IMR-90 (cell line): ENCODE data around the gene ADGRF3. TPM values are rescaled to one million over a fixed set of nuclear protein-coding genes. Genes with fewer than 3 reads are reported as not detected.

Experiments
- ATAC-seq: fragments of 200-7000 bp; cut with Tn5 transposase; 2 replicates; pipeline ENCODE4 v1.9.1; 2020; ENCODE audit warnings: low read depth, mild to moderate bottlenecking, moderate library complexity
- BruUV-seq: library from RNA; stranded (reverse); fragments of 400-500 nt; replicated peaks from 2 replicates; lab custom pipeline; 2021; lab: Mats Ljungman, UMichigan
- CTCF ChIA-PET: fragments of 300-600 bp; formaldehyde crosslinking; extraction: SDS; loops from one replicate; lab custom pipeline; 2021; ENCODE audit warnings: antibody characterized with exemption; lab: Yijun Ruan, JAX
- POLR2A ChIA-PET: fragments of 300-600 bp; sonication (Branson Sonifier 250); formaldehyde crosslinking; loops from one replicate; lab custom pipeline; 2022; ENCODE audit warnings: antibody characterized with exemption; ENCODE audit not compliant: unreplicated experiment; lab: Charles Lee
- DNase-seq: peaks from one replicate; pipeline ENCODE4 v3.0.0; 2013
- H2AFZ ChIP-seq: replicated peaks from 2 replicates; pipeline ENCODE3; 2013; ENCODE audit warnings: low read length, mild to moderate bottlenecking; ENCODE audit not compliant: poor library complexity
- H2AK5ac ChIP-seq: 2 replicates; pipeline ENCODE4 v1.6.1; 2013; ENCODE audit warnings: low read depth, low read length, inconsistent platforms
- H2AK9ac ChIP-seq: replicated peaks from 2 replicates; pipeline ENCODE3; 2013; ENCODE audit warnings: mild to moderate bottlenecking, low read depth, low read length, moderate library complexity; ENCODE audit not compliant: poor library complexity
- H2BK120ac ChIP-seq: 2 replicates; pipeline ENCODE4 v1.6.1; 2013; ENCODE audit warnings: low read depth, low read length, inconsistent platforms
- H2BK15ac ChIP-seq: 3 replicates; pipeline ENCODE4 v1.6.1; 2013; ENCODE audit warnings: low read depth, low read length, inconsistent platforms
- H2BK20ac ChIP-seq: 2 replicates; pipeline ENCODE4 v1.6.1; 2013; ENCODE audit warnings: low read depth, mild to moderate bottlenecking, inconsistent platforms, low read length, moderate library complexity
- H2BK5ac ChIP-seq: 2 replicates; pipeline ENCODE4 v1.6.1; 2013; ENCODE audit warnings: mild to moderate bottlenecking, low read depth, low read length, inconsistent platforms; ENCODE audit not compliant: poor library complexity, severe bottlenecking
- H3K14ac ChIP-seq: replicated peaks from 2 replicates; pipeline ENCODE4 v1.6.1; 2013; ENCODE audit warnings: low read depth, low read length, inconsistent platforms
- H3K18ac ChIP-seq: 2 replicates; pipeline ENCODE4 v1.6.1; 2013; ENCODE audit warnings: low read depth, low read length, control low read depth
- H3K23ac ChIP-seq: 2 replicates; pipeline ENCODE4 v1.6.1; 2013; ENCODE audit warnings: low read depth, low read length, inconsistent platforms
- H3K27ac ChIP-seq: 2 replicates; pipeline ENCODE4 v1.5.1; 2013; ENCODE audit warnings: mild to moderate bottlenecking, control low read depth, low read length; ENCODE audit not compliant: insufficient read depth
- H3K27me3 ChIP-seq: 2 replicates; pipeline ENCODE4 v1.6.1; 2013; ENCODE audit warnings: low read length; ENCODE audit not compliant: control insufficient read depth, insufficient read depth
- H3K36me3 ChIP-seq: 2 replicates; pipeline ENCODE4 v1.6.1; 2013; ENCODE audit warnings: low read length, mixed read lengths; ENCODE audit not compliant: control insufficient read depth, insufficient read depth
- H3K4ac ChIP-seq: 2 replicates; pipeline ENCODE4 v1.6.1; 2013; ENCODE audit warnings: low read depth, low read length, inconsistent platforms
- H3K4me1 ChIP-seq: 2 replicates; pipeline ENCODE4 v1.6.1; 2013; ENCODE audit warnings: low read length, mixed read lengths; ENCODE audit not compliant: control insufficient read depth, insufficient read depth
- H3K4me2 ChIP-seq: 2 replicates; pipeline ENCODE4 v1.6.1; 2013; ENCODE audit warnings: low read depth, mild to moderate bottlenecking, control low read depth, low read length, moderate library complexity
- H3K4me3 ChIP-seq: 2 replicates; pipeline ENCODE4 v1.5.1; 2013; ENCODE audit warnings: low read depth, mild to moderate bottlenecking, control low read depth, low read length, moderate library complexity; ENCODE audit not compliant: insufficient read depth
- H3K56ac ChIP-seq: 2 replicates; pipeline ENCODE4 v1.6.1; 2013; ENCODE audit warnings: low read length, inconsistent platforms; ENCODE audit not compliant: insufficient read depth; ENCODE audit errors: extremely low read depth
- H3K79me1 ChIP-seq, 2 experiments: 2 replicates each; pipeline ENCODE4 v1.6.1; 2013; ENCODE audit warnings: low read length in 2 of 2, inconsistent platforms in 1 of 2, low read depth in 1 of 2
- H3K9ac ChIP-seq: 2 replicates; pipeline ENCODE4 v1.6.1; 2013; ENCODE audit warnings: low read depth, low read length, control low read depth
- H3K9me1 ChIP-seq: 2 replicates; pipeline ENCODE4 v1.6.1; 2013; ENCODE audit warnings: low read length, inconsistent platforms; ENCODE audit not compliant: insufficient read depth
- H3K9me3 ChIP-seq: 2 replicates; pipeline ENCODE4 v1.6.1; 2013; ENCODE audit warnings: low read length; ENCODE audit not compliant: control insufficient read depth, insufficient read depth
- H4K20me1 ChIP-seq: 2 replicates; pipeline ENCODE4 v1.6.1; 2013; ENCODE audit warnings: low read length, inconsistent platforms; ENCODE audit not compliant: insufficient read depth
- H4K5ac ChIP-seq: 2 replicates; pipeline ENCODE4 v1.6.1; 2013; ENCODE audit warnings: mild to moderate bottlenecking, low read depth, low read length, control low read depth
- H4K8ac ChIP-seq, 2 experiments: 2 replicates each; pipeline ENCODE4 v1.6.1; 2013; ENCODE audit warnings: low read depth in 2 of 2, low read length in 2 of 2, control low read depth in 1 of 2, inconsistent platforms in 1 of 2
- H4K91ac ChIP-seq: 2 replicates; pipeline ENCODE4 v1.6.1; 2013; ENCODE audit warnings: low read depth, low read length, inconsistent platforms; ENCODE audit not compliant: insufficient read depth
- BHLHE40 ChIP-seq: fragments of 150-350 bp; IDR thresholded peaks from 2 replicates; pipeline ENCODE4 v1.6.1; 2016; ENCODE audit warnings: mild to moderate bottlenecking, low read depth, low read length
- FOS ChIP-seq: fragments of 150-350 bp; IDR thresholded peaks from 2 replicates; pipeline ENCODE4 v1.6.1; 2016; ENCODE audit warnings: low read depth, low read length
- MAFK ChIP-seq: IDR thresholded peaks from 2 replicates; pipeline ENCODE4 v1.6.1; 2012; ENCODE audit warnings: low read depth, low read length, improper control_type of control experiment
- MAZ ChIP-seq: IDR thresholded peaks from 2 replicates; pipeline ENCODE4 v1.6.1; 2012; ENCODE audit warnings: low read depth, mild to moderate bottlenecking, low read length, improper control_type of control experiment, moderate library complexity, borderline replicate concordance
- POLR2A ChIP-seq: IDR thresholded peaks from 2 replicates; pipeline ENCODE4 v1.6.1; 2012; ENCODE audit warnings: mild to moderate bottlenecking, low read depth, low read length
- RAD21 ChIP-seq: IDR thresholded peaks from 2 replicates; pipeline ENCODE4 v1.6.1; 2012; ENCODE audit warnings: low read length, improper control_type of control experiment
- RCOR1 ChIP-seq: IDR thresholded peaks from 2 replicates; pipeline ENCODE4 v1.6.1; 2012; ENCODE audit warnings: mild to moderate bottlenecking, low read length, improper control_type of control experiment; ENCODE audit not compliant: insufficient replicate concordance
- WGBS, 2 experiments: methylation state at CpG; one replicate each; pipeline versions ENCODE4 v1.1.5 to v1.1.7; 2013; ENCODE audit warnings: missing lambda C conversion rate in 2 of 2; ENCODE audit not compliant: insufficient read length in 1 of 2; ENCODE audit errors: extremely low coverage in 2 of 2; 5-methylcytosine and 5-hydroxymethylcytosine counted together
- dilution Hi-C: fragments of 300-500 bp; cut with HindIII; formaldehyde crosslinking; loops from one replicate; pipeline ENCODE4 v1.14.3; 2018; ENCODE audit warnings: low sequenced_read_pairs; ENCODE audit not compliant: unreplicated experiment
- in situ Hi-C: fragments of 300-500 bp; cut with MboI; formaldehyde crosslinking; loops from 3 replicates; pipeline ENCODE4 v1.14.3; 2019; ENCODE audit warnings: low sequenced_read_pairs, inconsistent platforms, mixed read lengths
- intact Hi-C: fragments of 100-400 bp; cut with micrococcal nuclease; formaldehyde crosslinking; loops from 2 replicates; pipeline ENCODE4 v1.10.0; 2022
- polyA plus RNA-seq, 3 experiments: library from polyadenylated mRNA; depleted of rRNA; stranded (reverse); fragments of >200 nt; gene quantifications; 2 replicates each; pipeline ENCODE4 v1.2.3, GENCODE V29; 2012; ENCODE audit warnings: low replicate concordance in 1 of 3
- total RNA-seq: library from RNA; depleted of rRNA; stranded (reverse); fragments of >200 nt; gene quantifications from 2 replicates; pipeline ENCODE4 v1.2.3, GENCODE V29; 2012
- TF ChIP-seq, protein P1 (sequence below): fragments of 150-350 bp; IDR thresholded peaks from 2 replicates; pipeline ENCODE4 v1.6.1; 2017; ENCODE audit warnings: mild to moderate bottlenecking, antibody characterized with exemption, low read length, low read depth
- TF ChIP-seq, protein P2 (sequence below): fragments of 150-350 bp; IDR thresholded peaks from 2 replicates; pipeline ENCODE4 v1.6.1; 2016; ENCODE audit warnings: low read depth, mild to moderate bottlenecking, low read length, moderate library complexity, borderline replicate concordance

ADGRF3 gene
- total and polyA plus RNA-seq, 2 of the 4 experiments (the other 2 are of a cell fraction) = 0.15 TPM; not detected in 1

DNA sequence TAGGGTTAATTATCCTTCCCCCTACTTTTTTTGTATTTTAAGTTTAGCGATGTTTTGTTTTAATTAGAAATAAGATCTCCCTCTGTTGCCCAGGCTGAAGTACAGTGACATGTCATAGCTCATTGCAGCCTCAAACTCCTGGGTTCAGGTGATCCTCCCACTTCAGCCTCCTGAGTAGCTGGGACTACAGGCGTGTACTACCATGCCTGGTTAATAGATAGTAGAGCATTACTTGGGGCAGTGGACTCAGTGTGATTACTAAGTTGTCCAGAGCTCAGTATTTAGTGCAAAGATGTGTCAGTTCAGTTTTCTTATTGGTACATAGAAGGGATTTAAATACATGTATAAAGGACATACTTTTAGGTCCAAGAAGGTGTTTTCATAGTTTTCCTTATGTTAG, 9.5 kb upstream of the ADGRF3 start:
- no peaks in the 10 kb centered on the region for H3K36me3 ChIP-seq
- in situ Hi-C loops (no loop called here), dilution Hi-C loops (no loop called here), intact Hi-C loops (no loop called here)
- TF ChIP-seq BHLHE40 = no peak
- TF ChIP-seq, protein P1, sequence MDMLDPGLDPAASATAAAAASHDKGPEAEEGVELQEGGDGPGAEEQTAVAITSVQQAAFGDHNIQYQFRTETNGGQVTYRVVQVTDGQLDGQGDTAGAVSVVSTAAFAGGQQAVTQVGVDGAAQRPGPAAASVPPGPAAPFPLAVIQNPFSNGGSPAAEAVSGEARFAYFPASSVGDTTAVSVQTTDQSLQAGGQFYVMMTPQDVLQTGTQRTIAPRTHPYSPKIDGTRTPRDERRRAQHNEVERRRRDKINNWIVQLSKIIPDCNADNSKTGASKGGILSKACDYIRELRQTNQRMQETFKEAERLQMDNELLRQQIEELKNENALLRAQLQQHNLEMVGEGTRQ = no peak
- TF ChIP-seq POLR2A = no peak
- TF ChIP-seq MAFK = no peak
- no peak for TF ChIP-seq RCOR1
- no peak for TF ChIP-seq MAZ
- TF ChIP-seq, protein P2, sequence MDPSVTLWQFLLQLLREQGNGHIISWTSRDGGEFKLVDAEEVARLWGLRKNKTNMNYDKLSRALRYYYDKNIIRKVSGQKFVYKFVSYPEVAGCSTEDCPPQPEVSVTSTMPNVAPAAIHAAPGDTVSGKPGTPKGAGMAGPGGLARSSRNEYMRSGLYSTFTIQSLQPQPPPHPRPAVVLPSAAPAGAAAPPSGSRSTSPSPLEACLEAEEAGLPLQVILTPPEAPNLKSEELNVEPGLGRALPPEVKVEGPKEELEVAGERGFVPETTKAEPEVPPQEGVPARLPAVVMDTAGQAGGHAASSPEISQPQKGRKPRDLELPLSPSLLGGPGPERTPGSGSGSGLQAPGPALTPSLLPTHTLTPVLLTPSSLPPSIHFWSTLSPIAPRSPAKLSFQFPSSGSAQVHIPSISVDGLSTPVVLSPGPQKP = no peak
- TF ChIP-seq RAD21 = no peak
- no peak for TF ChIP-seq FOS
- no peak overlapping the region for H3K27ac ChIP-seq
- H4K91ac ChIP-seq = no peak overlapping the region
- ATAC-seq = no peak
- H4K8ac ChIP-seq = no peak overlapping the region
- H2AK9ac ChIP-seq = no peak overlapping the region
- H3K4me1 ChIP-seq = peaks cover 8% of the 10 kb centered on the region
- ChIA-PET POLR2A (no interaction called here), CTCF (no interaction called here)
- no peak overlapping the region for H3K4me2 ChIP-seq
- no peaks in the 10 kb centered on the region for H3K27me3 ChIP-seq
- no peak overlapping the region for H3K9ac ChIP-seq
- no peak overlapping the region for H3K4ac ChIP-seq
- no peak overlapping the region for H2AFZ ChIP-seq
- no TSS peak for BruUV-seq
- no peak overlapping the region; the same call in 1 of the 2 replicates for H4K5ac ChIP-seq
- no peaks in the 10 kb centered on the region for H3K9me3 ChIP-seq
- H2AK5ac ChIP-seq = 0 out of 2 replicates have a peak overlapping the region, but pooled peaks have one; percentile 9
- 0 out of 2 replicates have a peak overlapping the region, but pooled peaks have one; percentile 14 for H2BK120ac ChIP-seq
- peaks cover 15 to 74% of the 10 kb centered on the region in 2 experiments for H3K79me1 ChIP-seq
- no peak overlapping the region for H3K56ac ChIP-seq
- peaks cover 8% of the 10 kb centered on the region for H3K9me1 ChIP-seq
- no peak overlapping the region for H3K4me3 ChIP-seq
- WGBS, 2 experiments = no CpG with 5 or more reads among the region's 2 CpGs
- H3K14ac ChIP-seq = no peak overlapping the region
- DNase-seq = no peak
- H2BK15ac ChIP-seq = no peak overlapping the region
- no peak overlapping the region for H3K18ac ChIP-seq
- peaks cover 13% of the 10 kb centered on the region; the same call in 1 of the 2 replicates for H4K20me1 ChIP-seq
- H3K23ac ChIP-seq = no peak overlapping the region
- no peak overlapping the region for H2BK5ac ChIP-seq
- H2BK20ac ChIP-seq = no peak overlapping the region
